Putamen (tissue), 1 donor: ENCODE results near the gene PTGES2.
A peak's percentile ranks its signal among the peaks of the same experiment; 100 is the strongest.
"Not testable (repeated sequence)": the region's sequence is repeated elsewhere in the genome, so short reads cannot be mapped to it uniquely, and the experiment has no call there.

Source experiments
- DNase-seq: peaks from one replicate; pipeline ENCODE4 v3.0.0-alpha.2; 2016; ENCODE audit warnings: low spot score

The PTGES2 gene

GRCh38 chr9:128118971-128119665, 8.4 kb downstream of the PTGES2 start:
- no peak for DNase-seq

GRCh38 chr9:128118472-128118857, 9.1 kb downstream of the PTGES2 start:
- DNase-seq: no peak

GRCh38 chr9:128117613-128118471, 9.7 kb downstream of the PTGES2 start:
- peak; percentile 87 for DNase-seq

GRCh38 chr9:128116104-128117083, 11.1 kb downstream of the PTGES2 start:
- DNase-seq: no peak

GRCh38 chr9:128115187-128116103, 12.1 kb downstream of the PTGES2 start:
- DNase-seq: no peak

- DNase-seq: no peak
These were observed 13.0 kb downstream of the PTGES2 start for GRCh38 chr9:128114326-128115186.

- DNase-seq: no peak
These were observed 13.8 kb downstream of the PTGES2 start for GRCh38 chr9:128113526-128114325.

- DNase-seq: not testable (repeated sequence)
These were observed 15.8 kb downstream of the PTGES2 start for GRCh38 chr9:128111726-128112125.

- no peak for DNase-seq
These were observed 18.3 kb downstream of the PTGES2 start for GRCh38 chr9:128109050-128109709.

- DNase-seq: no peak
These were observed 19.1 kb downstream of the PTGES2 start for GRCh38 chr9:128108269-128109049.

- no peak for DNase-seq
These were observed 19.9 kb downstream of the PTGES2 start for GRCh38 chr9:128107468-128108268.

GRCh38 chr9:128106940-128107467, 20.5 kb downstream of the PTGES2 start:
- DNase-seq: no peak

- no peak for DNase-seq
These were observed 21.2 kb downstream of the PTGES2 start for GRCh38 chr9:128106181-128106939.

- no peak for DNase-seq
These were observed 21.9 kb downstream of the PTGES2 start for GRCh38 chr9:128105538-128106175.

GRCh38 chr9:128104171-128104618, 23.3 kb downstream of the PTGES2 start:
- no peak for DNase-seq
